HG03103 (cell line): ENCODE results near the gene FMNL1.
A peak's percentile ranks its signal among the peaks of the same experiment; 100 is the strongest.

Experiments
- ATAC-seq: cut with Tn5 transposase; IDR thresholded peaks from one replicate; pipeline ENCODE4 v1.9.1; 2021; ENCODE audit warnings: low read depth; ENCODE audit not compliant: unreplicated experiment

The FMNL1 gene

DNA sequence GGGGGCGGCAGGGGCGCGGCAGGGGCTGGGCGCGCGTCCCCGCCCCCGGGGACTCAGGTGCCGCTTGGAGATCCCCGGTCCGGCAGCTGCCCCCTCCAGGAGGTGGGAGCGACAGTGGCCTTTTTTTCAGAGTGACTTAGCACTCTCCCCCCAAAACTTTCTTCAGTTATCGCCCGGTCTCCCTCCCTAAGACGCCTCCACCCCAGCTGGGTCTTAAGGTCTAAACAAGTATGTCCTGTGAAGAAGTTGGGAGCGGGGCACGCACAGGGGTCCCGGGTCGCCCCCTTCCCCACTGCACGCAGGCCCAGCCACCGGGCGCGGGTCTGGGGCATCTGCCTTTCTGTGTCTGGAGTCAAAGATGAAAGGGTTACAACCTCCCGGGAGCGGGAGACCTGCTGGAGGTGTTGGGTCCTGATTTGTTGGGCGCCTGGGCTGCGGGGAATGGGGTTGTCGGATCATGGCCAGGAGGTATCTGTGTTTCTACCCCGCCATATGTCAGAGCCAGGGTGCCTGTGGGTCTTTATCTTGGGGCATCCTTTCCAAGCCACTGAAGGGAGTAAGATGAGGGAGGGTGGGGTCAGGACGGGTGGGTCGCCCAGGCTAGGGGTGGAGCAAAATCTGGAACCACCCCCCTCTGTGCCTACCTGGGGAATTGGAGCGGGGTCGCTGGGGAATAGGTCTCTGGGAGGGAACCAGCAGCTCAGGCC lies 757 bp downstream of the FMNL1 start:
- no peak for ATAC-seq

DNA sequence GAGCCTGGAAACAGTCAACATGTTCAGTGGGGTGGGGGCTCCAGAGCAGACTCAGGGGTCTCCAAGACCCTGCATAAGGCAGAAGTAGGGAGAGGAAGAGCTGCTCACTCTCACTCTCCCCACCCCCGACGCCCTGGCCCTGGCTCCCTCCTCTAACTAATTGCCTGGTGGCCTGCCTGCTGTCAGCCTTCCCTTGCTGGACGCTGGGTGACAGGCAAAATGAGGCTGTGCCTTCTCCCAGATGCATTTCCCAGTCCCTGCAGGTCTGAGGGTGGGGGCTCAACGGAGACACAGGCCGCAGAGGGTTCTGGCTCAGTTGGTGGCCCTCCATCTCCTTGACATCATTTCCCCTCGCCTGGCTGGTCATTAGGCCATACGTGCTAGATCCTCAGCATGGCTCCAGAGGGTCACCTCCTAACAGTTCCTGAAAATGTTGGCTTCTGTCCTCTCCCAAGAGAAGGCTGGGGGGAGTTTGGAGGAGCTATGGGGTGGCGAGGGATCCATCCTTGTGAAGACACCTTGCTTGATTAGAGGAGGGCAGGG lies 1.4 kb downstream of the FMNL1 start:
- no peak for ATAC-seq

DNA sequence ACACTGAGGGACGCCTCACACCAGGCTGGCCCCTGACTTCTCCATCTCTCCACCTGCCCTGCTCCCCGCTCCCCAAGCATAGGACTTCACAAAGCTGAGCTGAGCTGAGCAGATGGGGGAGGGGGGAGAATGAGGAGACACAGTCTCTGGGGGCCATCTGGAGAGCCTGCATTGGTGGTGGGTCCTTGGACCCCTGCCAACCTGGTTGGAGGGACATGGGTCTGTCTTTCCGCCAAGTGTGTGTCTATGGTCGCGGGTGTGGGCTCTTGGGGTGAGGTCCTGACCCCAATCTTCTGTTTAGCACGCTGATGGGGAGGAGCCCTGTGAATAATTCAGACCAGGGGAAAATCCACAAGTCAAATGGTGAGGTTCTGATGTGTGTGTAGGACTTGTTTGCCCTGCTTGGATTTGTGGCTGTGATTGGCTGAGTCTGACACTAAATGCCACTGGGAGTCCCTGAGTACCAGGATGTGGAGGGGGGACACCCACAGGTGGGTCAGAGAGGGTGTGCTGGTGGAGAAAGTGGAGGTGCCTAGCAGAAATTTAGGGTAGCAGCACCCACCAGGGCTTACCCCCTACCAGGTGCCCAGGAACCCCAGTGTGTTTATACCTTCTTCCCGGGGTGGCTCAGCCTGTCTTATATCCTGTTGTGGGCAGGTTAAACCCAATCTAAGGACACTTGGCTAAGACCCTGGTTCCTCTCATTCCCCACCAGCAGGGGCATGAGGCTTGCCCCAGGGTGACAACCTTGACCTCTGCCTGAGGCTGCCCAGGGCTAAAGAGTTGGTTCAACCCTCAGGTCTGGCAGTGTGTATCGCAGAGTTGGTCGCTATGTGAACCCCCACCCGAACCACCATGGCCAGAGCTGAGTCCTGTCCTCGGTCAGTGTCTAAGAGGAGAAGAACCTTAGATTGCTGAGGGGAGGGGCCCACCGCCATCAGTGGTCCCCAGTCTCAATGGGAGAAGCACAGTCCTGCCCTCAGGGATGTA lies 2.1 kb downstream of the FMNL1 start:
- ATAC-seq: no peak

DNA sequence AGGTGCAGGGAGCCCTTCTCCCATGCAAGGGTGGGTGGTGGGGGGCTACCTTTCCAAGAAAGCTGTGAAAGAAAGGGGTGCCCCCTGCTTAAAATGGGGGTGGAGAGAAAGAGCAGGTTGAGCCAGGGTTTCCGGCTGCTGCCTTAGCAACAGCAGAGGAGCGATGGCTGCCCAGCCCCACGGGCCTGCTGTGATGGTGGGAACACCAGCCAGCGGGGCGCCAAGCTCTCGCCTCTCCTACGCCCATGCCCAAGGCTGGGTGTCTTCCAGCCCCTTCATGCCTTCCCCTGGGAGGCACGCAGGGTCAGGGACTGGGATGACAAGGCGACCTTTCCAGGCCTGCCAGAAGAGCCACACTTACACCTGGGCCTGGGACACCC lies 3.0 kb downstream of the FMNL1 start:
- no peak for ATAC-seq

DNA sequence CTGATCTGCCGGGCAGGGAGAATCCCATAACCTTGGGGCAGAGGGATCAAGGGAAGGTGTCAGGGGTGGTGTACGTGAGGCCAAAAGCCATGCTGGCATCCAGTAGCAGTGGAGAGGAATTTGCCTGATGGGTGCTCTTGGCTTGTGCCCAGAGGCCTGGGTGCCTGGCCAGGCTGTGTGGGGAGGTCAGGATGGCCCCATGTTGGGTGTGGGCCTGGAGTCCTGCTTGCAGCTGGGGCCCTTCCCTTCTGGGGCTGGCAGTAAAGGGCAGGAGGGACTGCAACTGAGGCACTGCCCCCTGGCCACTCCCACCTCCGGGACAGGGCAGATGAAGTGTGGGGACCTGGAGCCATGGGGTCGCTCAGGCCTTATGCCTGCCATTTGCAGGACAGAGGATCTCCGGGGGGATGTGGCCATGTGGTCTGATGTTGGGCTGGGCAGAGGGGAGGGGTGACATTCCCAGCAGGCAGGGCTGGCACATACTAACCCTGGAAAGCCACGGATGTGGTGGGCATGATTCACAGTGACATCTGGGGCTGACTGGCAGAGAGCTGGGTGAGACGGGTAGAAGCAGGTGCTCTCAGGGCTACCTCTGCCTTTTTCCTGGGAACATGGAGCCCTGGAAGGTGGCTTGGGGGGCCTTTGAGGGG lies 3.5 kb downstream of the FMNL1 start:
- no peak for ATAC-seq

DNA sequence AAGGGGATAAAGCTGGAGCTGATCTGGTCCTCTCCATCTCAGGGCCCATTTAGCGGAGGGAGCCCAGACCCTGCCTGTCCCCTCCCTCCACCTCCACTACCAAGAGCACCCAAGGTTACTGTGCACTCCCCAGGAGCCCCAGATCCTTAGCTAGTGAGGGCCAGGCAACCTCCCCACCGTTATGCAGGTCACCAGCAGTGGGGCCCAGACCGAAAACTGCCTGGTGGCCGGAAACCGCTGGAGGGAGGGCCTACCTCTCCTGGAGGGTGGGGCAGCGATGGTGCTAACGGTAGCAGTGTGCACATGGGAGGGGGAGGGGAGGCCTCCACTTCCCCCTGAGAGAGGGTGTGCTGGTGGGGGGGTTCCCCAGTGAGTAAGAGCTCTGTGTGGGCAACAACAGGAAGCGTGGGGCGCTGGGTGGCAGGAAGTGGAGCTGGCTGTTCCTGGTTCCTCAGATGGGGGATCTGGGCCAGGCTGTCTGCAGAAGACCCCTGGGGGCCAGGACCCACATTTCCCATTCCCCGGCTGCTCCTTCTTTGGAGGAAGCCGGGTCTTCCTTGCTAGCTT lies 4.4 kb downstream of the FMNL1 start:
- ATAC-seq: peak; percentile 38

DNA sequence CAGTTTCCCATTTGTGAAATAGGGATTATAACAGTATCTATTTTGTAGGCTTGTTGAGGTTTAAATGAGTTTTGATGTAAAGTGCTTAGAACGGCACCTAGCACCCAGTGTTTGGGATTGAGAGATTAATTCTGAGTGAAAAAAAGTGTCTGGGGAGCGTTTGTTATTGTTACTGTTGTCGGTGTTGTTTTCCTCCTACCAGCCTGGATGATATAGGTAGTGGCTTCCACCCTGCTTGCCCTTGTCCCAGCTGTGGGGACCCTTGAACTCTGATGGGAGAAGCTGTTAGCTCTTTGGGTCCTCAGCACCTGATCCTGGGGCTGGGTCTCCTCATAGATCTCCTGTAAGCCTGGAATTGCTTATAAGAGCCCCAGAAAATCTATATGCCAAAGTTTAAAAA lies 4.9 kb downstream of the FMNL1 start:
- ATAC-seq: no peak

DNA sequence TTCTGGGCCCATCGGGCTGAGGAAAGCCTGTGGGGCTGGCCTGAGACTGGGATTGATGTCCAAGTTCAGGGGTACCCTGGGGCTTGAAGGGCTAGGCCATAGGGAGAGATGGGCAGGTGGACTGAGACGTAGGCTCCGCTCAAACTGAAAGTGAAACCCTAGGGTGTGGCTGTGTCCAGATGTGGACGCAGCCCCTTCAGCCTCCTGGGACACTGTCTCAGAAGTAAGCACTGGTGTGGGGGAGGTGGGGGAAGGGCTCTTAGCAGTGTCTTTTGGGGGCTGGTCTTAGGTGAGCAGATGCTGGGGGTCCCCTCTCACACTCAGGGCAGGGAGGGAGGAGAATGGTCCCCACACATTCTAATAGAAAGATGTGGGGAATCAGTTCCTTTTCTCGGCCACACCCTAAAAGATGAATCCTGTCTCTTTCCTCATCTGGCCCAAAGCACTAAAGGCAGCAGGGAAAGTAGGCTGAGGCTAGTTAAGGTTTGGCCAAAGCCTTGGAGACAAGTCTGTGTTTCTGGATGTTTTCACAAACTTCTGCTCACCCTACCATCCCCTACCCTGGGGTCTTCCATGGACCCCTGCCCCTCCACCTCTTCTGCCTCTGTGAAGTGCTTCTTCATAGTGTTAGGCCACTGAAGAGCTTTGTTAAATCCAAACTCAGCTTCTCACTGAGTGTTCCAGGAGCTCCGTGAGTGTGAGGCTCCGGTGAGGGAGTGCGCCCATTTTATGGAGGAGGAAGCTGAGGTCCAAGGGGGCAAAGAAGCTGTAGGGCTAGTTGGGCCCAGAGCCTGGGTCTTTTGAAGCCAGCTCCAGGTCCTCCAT lies 5.6 kb downstream of the FMNL1 start:
- ATAC-seq: no peak

DNA sequence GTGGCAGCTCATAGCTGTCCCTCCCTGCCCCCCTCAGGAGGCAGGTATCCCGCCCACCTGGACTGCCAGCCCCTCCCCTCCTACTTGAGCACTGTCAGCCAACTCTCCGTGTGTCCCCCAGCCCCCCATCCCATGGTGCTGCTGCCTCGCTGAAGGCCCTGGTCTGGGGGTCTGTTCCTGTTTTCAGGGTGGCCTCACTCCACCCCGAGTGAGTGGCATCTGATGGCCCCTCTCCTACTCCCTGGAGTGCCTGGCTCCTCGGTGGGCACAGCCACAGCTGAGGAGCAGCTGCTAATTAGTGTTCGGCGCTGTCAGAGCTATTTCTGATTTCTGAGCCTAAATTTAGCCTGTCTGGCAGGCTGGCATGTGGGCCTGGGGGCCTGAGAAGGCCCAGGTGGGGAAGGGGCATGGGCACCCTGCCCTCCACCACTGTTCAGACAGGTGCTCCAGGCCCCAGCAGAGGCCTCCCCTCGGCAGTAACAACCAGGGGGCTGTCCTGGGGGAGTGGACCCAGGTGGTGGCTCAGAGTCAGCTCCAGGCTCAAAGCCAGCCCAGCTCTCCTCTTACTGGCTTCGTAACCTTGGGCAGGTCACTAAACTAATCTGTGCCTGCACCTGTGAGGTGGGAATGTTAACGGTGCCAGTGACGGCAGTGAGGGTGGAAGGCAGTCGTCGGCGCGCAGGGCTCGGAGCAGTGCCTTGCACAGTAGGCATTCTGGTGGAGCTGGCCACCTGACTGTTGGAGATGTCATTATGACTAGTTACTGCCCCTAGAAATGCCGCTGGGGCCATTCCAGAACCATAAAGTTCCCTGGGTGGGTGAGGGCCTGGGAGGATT lies 6.5 kb downstream of the FMNL1 start:
- ATAC-seq: no peak

DNA sequence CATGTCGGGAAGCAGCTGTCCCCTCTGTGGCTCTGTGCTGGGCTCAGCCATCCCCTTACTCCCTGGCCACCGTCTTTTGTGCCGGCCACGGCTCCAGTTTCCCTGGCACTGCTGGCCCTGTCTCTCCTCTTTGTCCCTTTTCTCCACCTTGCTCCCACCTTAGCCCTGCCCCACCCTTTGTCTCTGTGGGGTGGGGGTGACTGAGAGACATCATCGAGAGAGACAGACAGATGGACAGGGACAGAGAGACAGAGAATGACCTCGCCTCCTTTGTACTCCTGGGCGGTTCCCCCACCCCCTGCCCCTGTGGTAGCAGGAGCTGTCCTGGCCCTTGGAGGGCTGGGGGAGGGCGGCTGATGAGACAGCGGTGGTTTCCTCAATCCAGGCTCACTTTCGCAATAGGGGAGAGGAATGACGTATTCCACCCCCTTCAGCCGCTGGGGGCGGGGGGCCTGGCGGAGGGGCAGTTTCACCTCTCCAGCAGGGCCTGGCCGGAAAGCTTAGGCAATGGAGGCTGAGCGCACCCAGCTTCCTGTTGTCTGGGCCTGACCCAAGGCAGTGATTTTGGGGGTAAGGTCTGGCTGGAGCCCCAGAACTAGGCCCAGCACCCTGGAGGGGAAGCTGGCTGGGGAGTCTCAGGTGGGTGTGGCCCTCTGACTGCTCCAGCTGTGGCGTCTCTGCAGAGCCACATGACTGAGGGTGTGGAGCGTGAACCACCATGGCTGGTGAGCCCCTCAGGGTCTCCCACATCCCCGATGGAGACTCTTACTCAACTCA lies 7.3 kb downstream of the FMNL1 start:
- no peak for ATAC-seq

DNA sequence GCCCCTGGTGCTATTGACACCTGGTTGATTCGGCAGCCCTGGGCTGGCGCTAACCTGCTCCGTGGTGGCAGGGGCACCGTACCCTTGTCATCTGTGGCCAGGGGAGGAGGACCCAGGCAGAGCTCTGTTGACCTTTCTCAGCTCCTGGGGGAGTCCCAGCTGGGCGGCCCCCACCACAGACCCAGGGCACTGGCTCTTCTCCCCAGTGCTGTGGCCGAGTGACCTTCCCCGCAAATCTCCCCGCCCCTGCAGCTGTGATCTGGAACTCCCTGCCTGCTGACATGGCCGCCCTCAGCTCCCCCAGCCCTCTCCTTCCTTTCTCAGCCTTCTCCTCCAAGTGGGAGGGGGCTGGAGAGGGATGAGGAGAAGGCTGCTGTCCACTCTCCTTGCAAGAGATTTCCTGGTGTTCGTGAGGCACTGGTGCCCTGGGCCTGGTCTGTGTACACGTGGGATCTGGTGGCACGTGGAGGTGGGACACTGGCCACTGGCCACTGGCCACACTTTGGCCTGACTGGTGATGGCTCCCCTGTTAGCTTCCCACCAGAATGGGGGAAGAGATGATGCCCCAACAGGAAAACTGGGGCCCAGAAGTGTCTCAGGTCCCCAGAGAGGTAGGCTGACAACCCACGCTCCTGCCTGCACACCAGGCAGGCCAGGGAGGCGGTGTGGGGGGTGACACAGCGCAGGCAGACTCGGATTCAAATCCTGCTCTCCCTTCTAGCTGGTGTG lies 8.2 kb downstream of the FMNL1 start:
- ATAC-seq: no peak

DNA sequence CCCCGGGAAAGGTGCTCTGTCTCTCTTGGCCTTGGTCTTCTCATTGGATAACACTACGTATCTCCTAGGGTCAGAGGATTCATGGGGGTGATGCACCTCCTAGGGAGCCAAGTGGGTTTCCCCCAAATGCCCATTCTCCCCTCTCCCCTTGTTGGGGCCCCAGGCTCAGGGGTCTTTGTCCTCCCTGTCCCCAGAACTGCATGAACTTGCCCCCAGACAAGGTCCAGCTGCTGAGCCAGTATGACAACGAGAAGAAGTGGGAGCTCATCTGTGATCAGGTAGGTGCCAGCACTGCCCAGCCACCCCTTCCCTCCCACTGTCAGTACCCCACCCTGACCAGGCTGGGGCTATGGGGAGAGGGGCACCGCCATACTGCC lies 8.7 kb downstream of the FMNL1 start:
- ATAC-seq: no peak

DNA sequence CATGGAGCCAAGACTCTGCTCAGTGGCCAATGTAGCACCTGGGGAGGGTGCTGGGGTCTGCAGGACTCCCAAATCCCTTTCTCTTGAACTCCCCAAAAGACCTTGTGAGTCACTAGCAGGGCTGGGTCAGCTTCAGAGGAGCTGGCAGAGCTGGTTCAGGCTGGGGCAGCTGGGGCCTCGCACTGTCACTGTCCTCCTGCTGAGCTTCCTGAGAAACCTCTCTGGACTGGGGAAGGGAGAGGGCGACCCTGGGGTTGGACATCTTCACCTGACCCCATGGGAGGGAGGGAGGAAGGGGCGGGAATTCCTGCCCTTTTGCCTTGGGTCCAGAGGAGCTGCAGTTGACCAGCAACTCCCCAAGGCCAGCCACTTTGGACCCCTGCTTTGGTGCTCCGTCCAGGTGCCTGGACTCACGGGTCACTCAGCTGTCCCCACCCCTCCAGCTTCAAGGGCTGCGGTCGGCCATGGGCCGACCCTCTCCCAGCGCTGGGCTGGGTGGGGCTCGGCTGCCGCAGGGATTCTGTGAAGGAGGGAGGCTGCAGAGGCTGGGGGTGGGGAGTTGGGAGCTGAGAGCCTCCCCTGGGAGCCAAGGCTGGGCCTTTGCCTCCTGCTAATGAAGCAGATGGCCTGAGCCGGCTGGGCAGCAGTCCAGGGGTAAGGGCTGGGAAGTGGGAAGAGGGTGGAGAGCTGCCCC lies 9.2 kb downstream of the FMNL1 start:
- no peak for ATAC-seq

DNA sequence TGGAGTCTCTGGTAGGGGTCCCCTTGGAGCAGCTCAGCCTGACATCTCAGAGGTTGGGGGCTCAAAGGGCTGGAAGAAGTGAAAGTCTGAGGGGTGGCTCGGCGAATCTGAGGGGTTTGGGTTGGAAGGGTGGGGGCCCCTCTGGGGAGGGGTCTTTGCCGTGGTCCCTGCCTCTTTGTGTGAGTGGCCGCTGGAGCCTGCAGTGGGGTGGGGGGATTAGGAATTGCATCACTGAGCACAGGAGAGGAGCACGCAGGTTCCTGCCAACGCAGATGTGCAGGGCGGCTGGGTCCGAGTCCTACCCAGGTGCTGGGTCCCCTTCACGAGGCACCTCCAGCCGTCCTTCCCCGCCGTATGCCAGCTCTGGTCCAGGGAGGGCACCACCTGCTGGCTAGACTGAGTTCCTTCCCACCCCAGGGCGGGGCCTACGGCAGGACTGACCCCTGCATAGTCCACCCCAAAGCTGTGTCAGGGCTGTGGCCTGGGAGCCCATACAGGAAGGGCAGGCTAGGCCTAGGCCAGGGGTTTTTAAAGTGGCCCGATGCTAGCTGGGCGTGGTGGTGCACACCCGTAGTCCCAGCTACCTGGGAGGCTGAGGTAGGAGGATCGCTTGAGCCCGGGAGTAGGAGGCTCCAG lies 9.9 kb downstream of the FMNL1 start:
- no peak for ATAC-seq

DNA sequence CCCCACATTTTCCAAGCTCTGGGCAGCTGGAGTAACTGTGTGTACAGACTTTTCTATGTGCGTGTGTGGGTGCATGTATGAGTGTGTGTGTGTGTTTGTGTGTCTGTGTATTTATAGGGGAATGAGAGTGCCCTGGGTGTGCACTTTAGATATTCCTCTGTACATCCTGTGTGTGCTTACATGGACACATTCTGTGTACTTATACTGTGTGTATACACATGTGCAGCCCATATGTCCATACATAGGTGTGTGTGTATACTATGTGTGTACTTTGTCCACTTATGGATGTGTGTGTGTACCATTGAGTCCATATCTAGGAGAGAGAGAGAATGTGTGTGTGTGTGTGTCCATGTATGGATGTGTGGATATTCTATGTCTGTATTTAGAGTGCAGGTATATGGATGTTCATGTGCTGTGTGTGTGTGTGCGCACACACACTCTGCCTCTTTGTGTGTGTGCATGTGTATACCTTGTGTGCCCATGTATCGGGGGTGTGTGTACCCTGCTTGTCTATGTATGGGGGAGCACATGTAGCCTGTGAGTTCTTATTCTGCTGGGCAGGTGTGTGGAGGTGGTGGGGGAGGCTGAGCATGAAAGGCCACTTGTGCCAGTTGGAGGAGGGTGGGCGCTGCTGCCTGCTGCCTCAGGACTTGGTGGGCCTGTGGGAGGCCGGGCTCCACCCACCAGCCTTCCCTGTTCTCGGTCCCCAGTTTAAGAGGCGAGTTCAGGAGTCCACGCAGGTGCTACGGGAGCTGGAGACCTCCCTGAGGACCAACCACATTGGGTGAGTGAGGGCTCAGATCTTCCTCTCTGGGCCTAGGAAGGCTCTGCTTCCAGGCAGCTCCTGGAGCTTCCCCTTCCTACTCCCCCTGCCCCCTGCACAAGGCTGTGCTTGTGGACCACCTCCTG lies 11.1 kb downstream of the FMNL1 start:
- ATAC-seq: no peak
